ENCODE data around the gene TPGS2. TPM values are rescaled to one million over a fixed set of nuclear protein-coding genes. Genes with fewer than 3 reads are reported as not detected.

Gene TPGS2
- total and polyA plus RNA-seq, 2 of the 8 experiments (the other 6 are each of a cell fraction or from before 2014, with no cell fraction given) = 151 to 273 TPM

GRCh38 chr18:36818652-36819051, 10.2 kb downstream of the TPGS2 start:
- Histone ChIP-seq H2AK5ac (ENCODE audit: low read depth, low read length) (no peak overlapping the region), H4K5ac (ENCODE audit: insufficient read length, low read depth, low read length) (no peak overlapping the region), H3K36me3 (ENCODE audit: control insufficient read depth in 2 of 4, insufficient read depth in 4 of 4, low read length in 3 of 4) (peaks cover 8 to 36% (median 22%) of the 10 kb centered on the region in 4 experiments; a peak in 7 of 8 replicates), H3K27ac (ENCODE audit: low read depth, low read length) (no peak overlapping the region), H3K27me3 (replicated peaks in 1 of 4; ENCODE audit: control insufficient read depth in 3 of 4, extremely low read depth in 1 of 4, insufficient read depth in 3 of 4, low read length in 3 of 4) (no peaks in the 10 kb centered on the region), H2BK20ac (ENCODE audit: low read length) (no peak overlapping the region), H3K23ac (ENCODE audit: insufficient read length) (no peak overlapping the region), H2BK120ac (replicated peaks; ENCODE audit: low read depth, low read length) (no peak overlapping the region), H3K23me2 (ENCODE audit: low read depth, low read length) (no peaks in the 10 kb centered on the region), H3K4me1 (replicated peaks in 1 of 4; ENCODE audit: control insufficient read depth in 3 of 4, insufficient read depth in 4 of 4, low read length in 3 of 4) (no peaks in the 10 kb centered on the region), H3K9me3 (ENCODE audit: insufficient read depth in 2 of 2, low read depth in 1 of 2, low read length in 1 of 2) (no peaks in the 10 kb centered on the region), H3K56ac (replicated peaks; ENCODE audit: insufficient read length, low read depth, low read length) (no peak overlapping the region), H3K9ac (replicated peaks in 1 of 4; ENCODE audit: extremely low read depth in 1 of 4, low read depth in 3 of 4, low read length in 3 of 4) (no peak overlapping the region), H3K14ac (ENCODE audit: insufficient read length) (no peak overlapping the region), H2BK5ac (ENCODE audit: low read depth, low read length) (no peak overlapping the region), H2BK15ac (ENCODE audit: low read length) (no peak overlapping the region), H3K4me3 (ENCODE audit: extremely low read depth in 1 of 4, insufficient read depth in 2 of 4, low read depth in 3 of 4, low read length in 4 of 4) (no peak overlapping the region), H2BK12ac (ENCODE audit: low read depth, low read length) (no peak overlapping the region), H4K8ac (ENCODE audit: extremely low read depth, insufficient read depth, low read length) (no peak overlapping the region), H3K4me2 (ENCODE audit: insufficient read depth in 1 of 2, low read depth in 2 of 2, low read length in 2 of 2) (no peak overlapping the region), H3K79me1 (ENCODE audit: low read depth, low read length) (peaks cover 2% of the 10 kb centered on the region; the same call in 1 of the 2 replicates), H3K79me2 (ENCODE audit: control insufficient read depth in 1 of 2, insufficient read depth in 2 of 2, low read length in 2 of 2) (no peaks in the 10 kb centered on the region), H2AFZ (ENCODE audit: low read length) (no peak overlapping the region), H4K91ac (replicated peaks; ENCODE audit: insufficient read length, low read length) (no peak overlapping the region), H3K4ac (replicated peaks; ENCODE audit: insufficient read length, low read depth, low read length) (no peak overlapping the region), H3K18ac (ENCODE audit: extremely low read depth, low read length) (no peak overlapping the region), H4K20me1 (replicated peaks in 1 of 2; ENCODE audit: control insufficient read depth in 1 of 2, insufficient read depth in 2 of 2, low read length in 2 of 2) (no peaks in the 10 kb centered on the region)
- DNase-seq (ENCODE audit: low read depth in 1 of 2, low spot score in 2 of 2) (no peak), FAIRE-seq (no peak)
- no peak for TF ChIP-seq EGR1 (IDR thresholded peaks at IDR 0.05; ENCODE audit: borderline replicate concordance, low read depth, low read length)
- TF ChIP-seq MAFK (IDR thresholded peaks at IDR 0.05; ENCODE audit: low read depth, low read length) = no peak
- no peak for TF ChIP-seq SIRT6 (IDR thresholded peaks at IDR 0.05; ENCODE audit: low read length)
- TF ChIP-seq CHD1 (IDR thresholded peaks at IDR 0.05; ENCODE audit: low read depth, low read length) = no peak
- TF ChIP-seq BCL11A (IDR thresholded peaks at IDR 0.05; ENCODE audit: low read depth in 2 of 2, low read length in 2 of 2) = no peak
- TF ChIP-seq TBP (IDR thresholded peaks at IDR 0.05; ENCODE audit: low read depth, low read length) = no peak
- 91% methylated on average over 3 of the region's 3 CpGs; no CpG with 5 or more reads in 1 of the 2 experiments for WGBS, 2 experiments (ENCODE audit: extremely low coverage in 1 of 2, insufficient coverage in 1 of 2, insufficient read length in 1 of 2, insufficient replicate concordance in 2 of 2, low coverage in 1 of 2, low lambda C conversion rate in 2 of 2, missing lambda C conversion rate in 1 of 2)
- ChIA-PET POLR2A (ENCODE audit: partially characterized antibody) (interaction anchor here (1.1 kb wide), 1 partner anchor 11 kb away, joined by 3 read pairs; no protein-coding TSS in a partner anchor), CTCF (ENCODE audit: partially characterized antibody) (interaction anchor here (0.6 to 1.2 kb wide), 3 partner anchors 10 to 266 kb away, joined by 3 to 6 read pairs (median 4); partner anchors contain the start of genes KIAA1328 and TPGS2)

Measured in H1 (cell line).